T follicular helper cell (primary cell): ENCODE measurements around the gene RHEBL1.

Source experiments
- DNase-seq: peaks from one replicate; pipeline ENCODE4 v3.0.0-alpha.2; 2020; ENCODE audit warnings: low read depth
- total RNA-seq, 2 experiments: gene quantifications; one replicate each; lab custom pipeline; 2026; lab: John Stamatoyannopoulos, UW

RHEBL1 gene
- 4.3 to 4.9 reads per million in 2 experiments for total RNA-seq

- DNase-seq: peak; percentile 96
Measured at GRCh38 chr12:49069507-49070346, at the start of gene RHEBL1. Gene RHEBL1, minus strand, starts transcription at chr12:49069979. Its CDS starts 194 bp downstream, at chr12:49069785.

- no peak for DNase-seq
Measured at GRCh38 chr12:49111206-49111605, 41.4 kb upstream of the RHEBL1 start.

- DNase-seq: peak; percentile 95
Measured at GRCh38 chr12:49110464-49111155, 40.8 kb upstream of the RHEBL1 start, which contains the start of gene LMBR1L. Gene LMBR1L, minus strand, starts transcription at chr12:49110847. Its CDS starts 292 bp downstream, at chr12:49110555.

GRCh38 chr12:49109641-49110463 lies 40.1 kb upstream of the RHEBL1 start:
- no peak for DNase-seq

GRCh38 chr12:49108958-49109404 lies 39.2 kb upstream of the RHEBL1 start:
- no peak for DNase-seq

- no peak for DNase-seq
Measured at GRCh38 chr12:49105504-49106084, 35.8 kb upstream of the RHEBL1 start.

- no peak for DNase-seq
Measured at GRCh38 chr12:49104822-49105221, 35.0 kb upstream of the RHEBL1 start.

- DNase-seq: no peak
Measured at GRCh38 chr12:49100380-49100779, 30.6 kb upstream of the RHEBL1 start.

- DNase-seq: no peak
Measured at GRCh38 chr12:49098703-49099102, 28.9 kb upstream of the RHEBL1 start.

- peak; percentile 48 for DNase-seq
Measured at GRCh38 chr12:49098035-49098451, 28.3 kb upstream of the RHEBL1 start.

- no peak for DNase-seq
Measured at GRCh38 chr12:49097381-49097780, 27.6 kb upstream of the RHEBL1 start.

- no peak for DNase-seq
Measured at GRCh38 chr12:49094975-49095365, 25.2 kb upstream of the RHEBL1 start.

GRCh38 chr12:49094160-49094974 lies 24.6 kb upstream of the RHEBL1 start, which contains the start of gene DHH:
Gene DHH, minus strand, starts transcription at chr12:49094801. Its CDS starts 289 bp downstream, at chr12:49094512.
- DNase-seq: no peak

GRCh38 chr12:49093792-49094159 lies 24.0 kb upstream of the RHEBL1 start:
- no peak for DNase-seq

- DNase-seq: no peak
Measured at GRCh38 chr12:49092816-49093406, 23.1 kb upstream of the RHEBL1 start.

- peak; percentile 30 for DNase-seq
Measured at GRCh38 chr12:49092086-49092815, 22.5 kb upstream of the RHEBL1 start.

GRCh38 chr12:49091836-49092085 lies 22.0 kb upstream of the RHEBL1 start:
- DNase-seq: no peak

- DNase-seq: no peak
Measured at GRCh38 chr12:49091056-49091835, 21.5 kb upstream of the RHEBL1 start.
